ENCODE data around the gene BLOC1S4.
"Not testable (repeated sequence)": the region's sequence is repeated elsewhere in the genome, so short reads cannot be mapped to it uniquely, and the experiment has no call there.

Gene BLOC1S4, protein sequence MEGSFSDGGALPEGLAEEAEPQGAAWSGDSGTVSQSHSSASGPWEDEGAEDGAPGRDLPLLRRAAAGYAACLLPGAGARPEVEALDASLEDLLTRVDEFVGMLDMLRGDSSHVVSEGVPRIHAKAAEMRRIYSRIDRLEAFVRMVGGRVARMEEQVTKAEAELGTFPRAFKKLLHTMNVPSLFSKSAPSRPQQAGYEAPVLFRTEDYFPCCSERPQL

DNA sequence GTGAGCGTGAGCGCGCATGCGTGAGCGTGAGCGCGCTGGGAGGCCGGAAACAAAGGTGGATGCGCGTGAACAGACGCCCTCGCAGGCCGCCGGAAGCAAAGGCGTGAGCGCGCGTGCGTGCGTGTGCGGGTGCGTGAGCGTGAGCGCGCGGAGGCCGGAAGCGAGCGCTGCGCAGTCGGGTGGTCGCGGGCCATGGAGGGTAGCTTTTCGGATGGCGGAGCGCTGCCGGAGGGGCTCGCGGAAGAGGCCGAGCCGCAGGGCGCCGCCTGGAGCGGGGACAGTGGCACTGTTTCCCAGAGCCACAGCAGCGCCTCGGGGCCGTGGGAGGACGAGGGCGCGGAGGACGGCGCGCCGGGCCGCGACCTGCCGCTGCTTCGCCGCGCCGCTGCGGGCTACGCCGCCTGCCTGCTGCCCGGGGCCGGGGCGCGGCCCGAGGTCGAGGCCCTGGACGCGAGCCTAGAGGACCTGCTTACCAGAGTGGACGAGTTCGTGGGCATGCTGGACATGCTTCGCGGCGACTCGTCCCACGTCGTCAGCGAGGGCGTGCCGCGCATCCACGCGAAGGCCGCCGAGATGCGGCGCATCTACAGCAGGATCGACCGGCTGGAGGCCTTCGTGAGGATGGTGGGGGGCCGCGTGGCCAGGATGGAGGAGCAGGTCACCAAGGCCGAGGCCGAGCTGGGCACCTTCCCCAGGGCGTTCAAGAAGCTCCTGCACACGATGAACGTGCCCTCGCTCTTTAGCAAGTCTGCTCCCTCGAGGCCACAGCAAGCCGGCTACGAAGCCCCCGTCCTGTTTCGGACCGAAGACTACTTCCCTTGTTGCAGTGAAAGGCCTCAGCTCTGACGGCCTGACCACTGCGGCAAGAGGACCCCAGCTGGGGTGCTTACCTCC lies at the start of gene BLOC1S4:
BLOC1S4 (plus strand) TSS at position 157 of the 894 bp plus-strand sequence; CDS start at position 193, 36 bp downstream.
- DNase-seq (ENCODE audit: low read depth in 3 of 3): peak; percentile 74 to 81 (median 77)

DNA sequence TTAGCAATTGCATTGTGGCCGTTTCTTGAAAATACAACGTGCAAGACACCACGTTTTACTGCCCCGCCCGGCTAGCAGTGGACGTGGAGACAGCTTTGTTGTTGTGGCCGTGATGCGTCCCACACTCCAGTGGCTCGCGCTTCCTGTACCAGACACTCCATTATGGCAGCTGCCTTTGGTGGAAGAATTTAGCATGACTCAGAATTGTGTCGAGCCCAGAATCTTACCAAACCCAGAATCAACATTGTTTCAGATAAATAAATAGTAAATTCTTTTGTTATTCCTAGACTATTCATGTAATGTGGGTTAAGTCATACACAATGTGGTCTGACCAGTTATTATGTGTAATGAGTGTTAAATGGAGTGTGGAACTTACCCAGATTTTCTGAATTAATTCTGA lies 47.6 kb upstream of the BLOC1S4 start:
- no peak for DNase-seq (ENCODE audit: low read depth in 3 of 3)

DNA sequence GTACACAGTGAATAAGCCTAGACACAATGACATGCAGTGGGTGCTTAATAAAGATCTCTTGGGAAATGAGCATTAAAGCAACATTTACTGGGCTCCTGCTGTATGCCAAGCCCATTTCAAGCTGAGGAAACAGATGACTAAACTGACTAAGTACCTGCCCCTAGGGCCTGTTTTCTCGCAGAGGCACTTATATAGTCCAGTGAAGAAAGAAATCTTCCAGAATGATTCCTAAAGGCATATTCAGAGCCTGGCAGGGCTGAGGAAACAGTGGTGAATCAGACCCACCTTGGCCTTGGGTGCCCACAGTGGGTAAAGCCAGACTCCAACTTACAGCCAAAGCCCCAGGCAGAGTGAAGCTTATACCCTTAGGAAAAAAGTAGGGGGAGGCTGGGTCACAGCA lies 44.3 kb upstream of the BLOC1S4 start:
- no peak for DNase-seq (ENCODE audit: low read depth in 3 of 3)

DNA sequence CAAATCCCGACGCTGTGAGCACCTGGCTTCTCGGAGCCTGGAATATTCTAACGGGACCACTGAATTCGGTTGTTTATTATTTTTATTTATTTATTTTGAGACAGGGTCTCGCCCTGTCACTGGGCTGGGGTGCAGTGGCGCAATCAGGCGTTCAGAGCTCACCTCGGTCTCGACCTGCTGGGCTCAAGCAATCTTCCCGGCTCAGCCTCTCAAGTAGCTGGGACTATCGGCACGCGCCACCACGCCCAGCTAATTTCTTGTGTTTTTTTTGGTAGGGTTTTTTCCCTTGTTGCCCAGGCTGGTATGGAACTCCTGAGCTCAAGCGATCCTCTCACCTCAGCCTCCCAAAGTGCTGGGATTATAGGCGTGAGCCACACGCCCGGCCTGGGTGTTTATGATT lies 43.8 kb upstream of the BLOC1S4 start:
- no peak for DNase-seq (ENCODE audit: low read depth in 3 of 3)

DNA sequence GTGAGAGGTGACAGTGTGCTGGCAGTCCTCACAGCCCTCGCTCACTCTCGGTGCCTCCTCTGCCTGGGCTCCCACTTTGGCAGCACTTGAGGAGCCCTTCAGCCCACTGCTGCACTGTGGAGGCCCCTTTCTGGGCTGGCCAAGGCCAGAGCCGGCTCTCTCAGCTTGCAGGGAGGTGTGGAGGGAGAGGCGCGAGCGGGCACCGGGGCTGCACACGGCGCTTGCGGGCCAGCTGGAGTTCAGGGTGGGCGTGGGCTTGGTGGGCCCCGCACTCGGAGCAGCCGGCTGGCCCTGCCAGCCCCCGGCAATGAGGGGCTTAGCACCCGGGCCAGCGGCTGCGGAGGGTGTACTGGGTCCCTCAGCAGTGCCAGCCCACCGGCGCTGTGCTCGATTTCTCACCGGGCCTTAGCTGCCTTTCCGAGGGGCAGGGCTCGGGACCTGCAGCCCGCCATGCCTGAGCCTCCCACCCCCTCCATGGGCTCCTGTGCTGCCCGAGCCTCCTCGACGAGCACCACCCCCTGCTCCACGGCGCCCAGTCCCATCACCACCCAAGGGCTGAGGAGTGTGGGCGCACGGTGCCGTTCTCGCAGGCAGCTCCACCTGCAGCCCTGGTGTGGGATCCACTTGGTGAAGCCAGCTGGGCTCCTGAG lies 43.3 kb upstream of the BLOC1S4 start:
- not testable (repeated sequence) for DNase-seq (ENCODE audit: low read depth in 3 of 3)

DNA sequence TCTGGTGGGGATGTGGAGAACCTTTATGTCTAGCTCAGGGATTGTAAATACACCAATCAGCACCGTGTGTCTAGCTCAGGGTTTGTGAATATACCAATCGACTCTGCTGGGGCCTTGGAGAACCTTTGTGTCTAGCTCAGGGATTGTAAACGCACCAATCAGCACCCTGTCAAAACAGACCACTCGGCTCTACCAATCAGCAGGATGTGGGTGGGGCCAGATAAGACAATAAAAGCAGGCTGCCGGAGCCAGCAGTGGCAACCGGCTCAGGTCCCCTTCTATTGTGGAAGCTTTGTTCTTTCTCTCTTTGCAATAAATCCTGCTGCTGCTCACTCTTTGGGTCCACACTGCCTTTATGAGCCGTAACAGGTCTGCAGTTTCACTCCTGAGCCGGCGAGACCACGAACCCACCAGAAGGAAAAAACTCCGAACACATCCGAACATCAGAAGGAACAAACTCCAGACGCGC lies 42.7 kb upstream of the BLOC1S4 start:
- DNase-seq (ENCODE audit: low read depth in 3 of 3): peak in 1 of 3 experiments; percentile 42

DNA sequence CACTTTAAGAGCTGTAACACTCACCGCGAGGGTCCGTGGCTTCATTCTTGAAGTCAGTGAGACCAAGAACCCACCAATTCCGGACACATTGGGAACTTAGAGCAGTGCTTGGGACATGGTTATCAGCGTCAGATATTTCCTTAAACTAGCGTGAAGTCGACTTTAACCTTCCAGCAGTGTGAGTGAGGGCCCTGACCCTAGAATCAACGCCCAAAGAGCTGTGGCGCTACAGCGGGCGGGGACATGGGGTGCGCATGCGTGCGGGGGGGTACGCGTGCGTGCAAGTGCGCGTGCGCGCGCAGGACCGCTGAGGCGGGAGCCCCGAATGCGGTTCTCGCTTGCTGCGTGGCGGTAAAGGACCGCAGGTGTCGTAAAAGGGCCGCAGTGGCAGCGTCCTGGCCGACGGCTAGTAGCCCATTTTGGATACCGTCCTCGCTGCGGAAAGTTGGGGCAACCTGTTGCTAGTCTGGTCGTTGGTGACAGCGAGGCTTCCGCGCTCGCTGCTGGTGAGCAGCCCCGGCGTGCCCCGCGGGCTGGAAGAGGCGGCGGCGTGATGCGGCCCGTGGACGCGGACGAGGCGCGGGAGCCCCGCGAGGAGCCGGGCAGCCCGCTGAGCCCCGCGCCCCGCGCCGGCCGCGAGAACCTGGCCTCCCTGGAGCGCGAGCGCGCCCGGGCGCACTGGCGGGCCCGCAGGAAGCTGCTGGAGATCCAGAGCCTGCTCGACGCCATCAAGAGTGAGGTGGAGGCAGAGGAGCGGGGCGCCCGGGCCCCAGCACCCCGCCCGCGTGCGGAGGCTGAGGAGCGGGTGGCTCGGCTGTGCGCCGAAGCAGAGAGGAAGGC lies 42.1 kb upstream of the BLOC1S4 start:
- peak; percentile 85 to 88 (median 85) for DNase-seq (ENCODE audit: low read depth in 3 of 3)

DNA sequence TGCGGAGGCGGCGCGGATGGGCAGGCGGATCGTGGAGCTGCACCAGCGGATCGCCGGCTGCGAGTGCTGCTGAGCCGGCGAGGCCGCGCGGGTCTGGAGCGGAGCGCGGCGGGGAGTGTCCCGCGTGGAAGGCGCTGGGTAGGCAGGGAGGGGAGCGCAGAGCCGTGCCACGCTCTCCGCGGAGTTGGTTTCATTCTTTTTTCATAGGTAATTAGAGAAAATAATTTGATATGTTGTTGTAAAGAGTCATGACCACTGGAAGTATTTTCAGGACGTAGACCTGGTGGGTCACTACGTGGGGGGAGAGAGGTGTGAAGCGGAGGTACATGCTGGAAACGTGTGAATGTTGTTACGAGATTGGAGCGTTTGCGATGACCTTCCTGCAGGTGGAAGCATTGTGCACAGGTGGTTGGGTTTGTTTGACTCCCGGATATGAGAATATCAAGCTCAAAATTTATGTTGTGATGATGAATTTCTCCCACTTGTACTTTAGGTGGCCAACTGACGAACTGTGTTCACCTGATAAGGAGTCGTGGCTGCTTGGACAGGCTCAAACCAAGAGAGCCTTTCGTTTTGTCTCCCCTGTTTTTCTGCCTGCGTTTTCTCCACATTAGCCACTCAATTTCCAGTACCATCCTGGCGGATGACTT lies 41.3 kb upstream of the BLOC1S4 start:
- peak in 2 of 3 experiments; percentile 53 to 54 for DNase-seq (ENCODE audit: low read depth in 3 of 3)

DNA sequence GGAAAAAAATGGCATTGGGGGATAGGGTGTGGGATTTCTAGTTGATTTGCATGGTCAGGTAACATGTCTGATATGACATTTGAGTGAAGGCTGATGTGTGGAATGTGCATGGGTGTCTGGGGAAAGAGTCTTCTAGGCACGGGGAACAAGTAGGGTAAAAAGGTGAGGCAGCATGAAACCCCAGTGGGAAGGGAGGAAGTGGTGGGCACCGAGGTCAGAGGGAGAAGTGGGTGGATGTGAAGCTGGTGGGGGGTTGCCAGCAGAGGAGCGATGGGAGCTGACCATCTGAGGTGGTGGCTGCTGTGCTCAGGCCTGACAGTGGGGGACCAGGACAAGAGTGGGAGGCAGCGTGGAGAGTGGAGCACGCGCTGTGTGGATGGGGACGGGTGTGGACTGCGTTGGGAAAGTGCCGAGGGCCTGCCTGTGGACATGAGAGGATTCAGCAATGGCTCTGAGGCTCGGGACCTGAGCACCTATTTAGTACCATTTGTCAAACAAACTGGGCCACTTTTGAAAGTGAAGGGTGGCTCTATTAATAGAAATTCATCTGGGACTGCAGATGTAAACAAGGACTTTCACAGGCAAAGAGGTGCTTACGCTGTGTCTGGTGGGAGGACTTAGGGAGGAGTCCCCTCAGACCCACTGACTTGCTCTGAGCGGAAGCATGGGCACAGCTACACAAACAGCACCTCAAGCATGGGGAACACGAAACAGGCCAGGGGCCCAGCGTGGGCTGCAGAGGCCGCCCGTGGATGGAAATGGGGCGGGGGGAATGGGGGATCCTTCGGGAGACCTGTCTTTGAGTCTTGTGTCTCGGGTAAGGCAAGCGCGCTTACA lies 39.0 kb upstream of the BLOC1S4 start:
- DNase-seq (ENCODE audit: low read depth in 3 of 3): no peak

DNA sequence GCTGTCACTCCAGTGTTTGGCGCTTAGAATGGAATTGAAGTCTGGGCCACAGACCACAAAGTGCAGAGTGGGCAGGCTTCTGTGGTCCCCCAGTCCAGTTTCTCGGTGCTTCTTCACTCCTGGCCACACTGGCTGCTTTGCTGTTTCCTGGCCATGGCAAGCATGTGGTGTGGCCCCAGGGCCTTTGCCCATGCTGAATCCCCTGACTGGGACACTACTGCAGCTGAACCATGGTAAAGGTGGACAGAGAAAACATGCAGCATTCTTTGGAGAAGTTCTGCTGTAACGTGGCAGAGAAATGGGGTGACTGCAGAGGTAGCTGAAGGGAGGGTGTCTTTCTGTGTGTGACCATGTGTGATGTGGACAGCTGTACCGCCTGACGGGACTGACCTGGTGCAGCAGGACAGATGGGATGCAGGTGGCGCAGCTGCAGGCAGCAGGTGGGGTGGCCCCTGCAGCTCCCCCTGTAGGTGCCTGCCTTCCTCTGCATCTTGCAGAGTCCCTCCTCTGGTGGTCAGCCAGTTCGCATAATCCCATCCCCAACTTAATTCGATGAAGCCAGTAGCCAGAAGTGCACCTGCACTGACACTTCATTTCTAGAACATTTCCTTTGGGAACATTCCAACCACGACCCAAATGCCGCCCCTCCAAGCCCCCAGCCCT lies 35.5 kb upstream of the BLOC1S4 start:
- DNase-seq (ENCODE audit: low read depth in 3 of 3): no peak

DNA sequence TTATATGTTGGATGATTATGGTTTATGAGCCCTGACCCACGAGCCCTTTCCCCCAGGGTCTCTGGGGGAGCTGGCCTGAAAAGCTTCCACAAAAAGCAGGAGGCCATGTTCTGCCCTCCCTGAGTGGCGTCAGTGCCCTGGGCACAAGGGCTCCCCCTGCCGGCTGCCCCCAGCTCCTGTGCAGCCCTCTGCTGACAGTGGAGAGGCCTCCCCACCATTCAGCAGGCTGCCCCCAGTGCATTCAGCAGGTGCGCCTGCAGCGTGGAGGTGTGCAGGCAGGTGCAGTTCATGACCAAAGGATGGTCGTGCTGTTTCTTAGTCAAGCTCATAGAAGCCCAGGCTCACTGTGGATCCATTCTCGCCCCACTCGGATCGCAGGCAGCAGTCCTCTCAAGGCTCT lies 34.8 kb upstream of the BLOC1S4 start:
- no peak for DNase-seq (ENCODE audit: low read depth in 3 of 3)

DNA sequence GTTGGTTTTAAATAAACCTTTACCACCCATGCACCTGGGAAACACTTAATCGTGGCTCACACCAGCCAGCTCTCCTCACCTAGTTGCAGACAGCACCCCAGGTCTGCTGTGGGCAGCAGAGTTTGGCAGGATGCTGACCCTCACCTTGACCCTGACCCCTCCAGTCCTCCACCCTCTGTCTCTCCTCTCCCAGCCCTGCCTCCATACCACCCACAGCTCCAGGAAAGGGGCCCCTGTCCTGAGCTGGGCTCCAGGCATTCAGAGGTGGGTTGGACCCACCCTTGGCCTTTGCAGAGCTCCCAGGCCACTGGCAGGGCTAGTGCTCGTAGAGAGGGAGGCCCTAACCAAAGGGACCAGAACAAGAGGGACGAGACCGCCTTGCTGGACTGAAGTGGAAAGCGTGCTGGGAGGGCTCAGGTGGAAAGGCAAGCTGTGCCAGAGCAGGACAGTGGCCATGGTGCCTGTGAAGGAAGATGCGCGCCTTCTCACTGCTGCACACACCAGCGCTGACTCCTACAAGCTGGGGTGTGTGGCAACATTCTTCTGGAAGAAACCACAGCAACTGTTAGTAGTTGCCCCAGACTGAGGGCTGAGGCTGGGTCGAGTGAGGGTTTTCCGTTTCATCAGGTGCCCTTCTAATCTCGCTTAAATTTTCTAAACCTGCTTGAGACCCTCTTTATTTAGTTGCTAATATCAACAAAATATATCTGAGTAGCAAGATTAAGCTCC lies 32.9 kb upstream of the BLOC1S4 start:
- no peak for DNase-seq (ENCODE audit: low read depth in 3 of 3)

DNA sequence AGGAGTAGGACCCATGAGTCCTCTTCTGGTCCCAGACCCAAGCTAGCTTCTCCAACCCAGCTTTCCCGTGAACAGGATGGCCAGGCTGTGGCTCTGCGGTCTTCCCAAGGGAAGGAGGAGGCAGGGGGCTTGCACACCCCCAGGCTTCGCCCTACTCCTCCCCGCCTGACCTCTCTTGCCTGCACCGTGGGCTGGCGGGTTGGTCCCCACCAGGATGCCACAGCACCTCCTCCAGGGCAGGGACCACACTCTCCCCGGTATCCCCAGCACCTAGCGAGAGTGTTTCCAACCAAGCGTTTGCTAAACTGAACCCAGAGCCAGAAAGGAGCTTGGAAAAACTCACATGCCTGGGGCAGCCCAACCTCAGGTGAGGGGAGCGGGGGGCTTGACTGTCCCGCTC lies 31.3 kb upstream of the BLOC1S4 start:
- no peak for DNase-seq (ENCODE audit: low read depth in 3 of 3)

DNA sequence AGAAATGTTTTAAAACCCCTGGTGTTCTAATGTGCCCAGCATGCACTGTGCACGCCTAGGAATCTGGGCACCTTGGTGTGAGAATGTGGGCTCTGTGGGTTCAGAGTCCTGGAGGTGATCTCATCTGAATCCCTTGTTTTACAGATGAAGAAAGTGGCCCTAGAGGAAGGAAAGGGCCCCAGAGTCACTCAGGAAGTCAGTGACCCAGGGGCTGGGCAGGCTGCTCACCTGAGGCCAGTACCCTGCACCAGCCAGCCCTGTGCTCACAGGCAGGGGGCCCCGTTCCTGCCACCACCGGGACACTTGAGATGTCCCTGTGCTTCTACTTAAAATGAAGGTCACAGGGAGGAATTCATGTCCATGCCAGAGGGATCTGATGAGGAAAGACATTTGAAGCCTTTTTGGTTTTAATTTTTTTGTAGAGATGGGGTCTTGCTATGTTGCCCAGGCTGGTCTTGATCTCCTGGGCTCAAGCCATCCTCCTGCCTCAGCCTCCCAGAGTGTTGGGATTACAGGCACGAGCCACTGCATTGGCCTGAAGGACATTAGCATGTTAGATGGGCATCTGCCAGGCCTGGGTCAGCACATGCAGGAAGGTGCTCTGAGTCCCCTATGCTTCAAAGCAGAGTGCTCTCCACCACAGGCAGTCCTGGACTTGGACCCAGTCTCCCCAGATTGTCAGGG lies 29.7 kb upstream of the BLOC1S4 start:
- DNase-seq (ENCODE audit: low read depth in 3 of 3): no peak

DNA sequence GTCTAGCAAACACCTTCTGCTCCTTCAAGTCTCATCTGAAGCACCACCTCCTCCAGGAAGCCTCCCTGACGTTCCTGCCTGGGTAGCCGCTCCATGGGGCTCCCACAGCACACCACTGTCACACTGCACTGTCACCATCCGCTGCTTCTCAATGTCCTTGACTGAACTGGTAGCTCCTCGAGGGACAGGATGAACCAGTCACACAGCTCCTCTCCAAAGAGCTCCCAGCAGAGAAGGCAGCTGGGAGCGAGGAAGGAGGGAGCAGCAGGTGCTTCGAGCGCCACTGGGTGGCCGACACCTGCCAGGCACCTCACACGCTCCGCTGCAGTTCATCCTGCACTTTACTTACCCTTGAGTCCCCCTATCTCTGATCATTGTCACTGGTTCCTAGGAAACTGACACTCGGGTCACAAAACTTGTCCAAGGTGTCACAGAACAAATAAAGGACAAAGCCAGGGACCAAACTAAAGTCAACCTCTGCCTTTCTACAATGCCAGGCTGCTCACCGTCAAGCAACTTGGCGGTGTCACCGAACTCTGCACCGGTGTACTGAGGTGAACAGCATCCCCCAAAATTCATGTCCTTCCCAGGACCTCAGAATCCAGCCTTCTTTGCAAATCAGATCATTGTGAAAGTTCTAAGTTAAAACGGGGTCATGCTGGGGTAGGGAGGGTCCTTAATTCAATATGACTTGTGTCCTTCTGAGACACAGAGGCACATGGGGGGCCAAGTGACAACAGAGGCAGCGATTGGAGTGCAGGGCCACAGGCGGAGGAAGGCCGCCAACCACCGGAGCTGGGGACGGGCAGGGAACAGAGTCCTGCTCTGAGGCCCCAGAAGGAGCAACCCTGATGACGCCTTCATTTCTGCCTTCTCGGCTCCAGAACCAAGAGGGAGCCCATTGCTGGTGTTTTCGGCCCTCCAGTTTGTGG lies 27.8 kb upstream of the BLOC1S4 start:
- DNase-seq (ENCODE audit: low read depth in 3 of 3): no peak

DNA sequence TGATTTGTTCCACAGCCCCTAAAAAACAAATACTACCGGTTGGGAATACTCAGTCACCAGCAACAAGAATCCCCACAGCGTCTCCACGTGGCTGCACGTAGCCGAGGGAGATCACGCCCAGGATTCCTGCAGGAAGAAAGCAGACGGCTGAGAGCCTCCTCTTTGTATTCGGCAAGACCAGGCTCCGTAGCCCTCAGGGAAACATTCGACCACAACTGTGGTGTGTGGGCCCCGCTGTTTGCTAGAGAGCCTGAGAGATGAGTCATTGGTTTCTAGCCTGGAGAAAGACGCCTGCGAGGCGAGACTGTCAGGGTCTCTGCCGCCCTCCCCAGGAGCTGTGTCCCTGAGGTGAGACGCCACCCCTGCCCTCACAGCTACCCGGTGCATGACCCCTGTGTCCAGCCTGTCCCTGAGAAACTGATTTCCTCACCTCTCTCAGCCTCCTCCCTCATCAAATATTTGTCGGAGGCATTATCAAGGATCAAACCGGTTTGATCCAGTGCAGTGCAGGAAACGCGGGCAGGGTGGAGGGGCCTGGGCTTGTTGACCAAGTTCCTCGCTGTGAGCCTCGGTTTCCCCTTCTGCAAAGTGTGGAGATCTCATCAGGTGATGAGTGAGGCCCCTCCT lies 27.0 kb upstream of the BLOC1S4 start:
- DNase-seq (ENCODE audit: low read depth in 3 of 3): peak; percentile 39 to 54 (median 48)

DNA sequence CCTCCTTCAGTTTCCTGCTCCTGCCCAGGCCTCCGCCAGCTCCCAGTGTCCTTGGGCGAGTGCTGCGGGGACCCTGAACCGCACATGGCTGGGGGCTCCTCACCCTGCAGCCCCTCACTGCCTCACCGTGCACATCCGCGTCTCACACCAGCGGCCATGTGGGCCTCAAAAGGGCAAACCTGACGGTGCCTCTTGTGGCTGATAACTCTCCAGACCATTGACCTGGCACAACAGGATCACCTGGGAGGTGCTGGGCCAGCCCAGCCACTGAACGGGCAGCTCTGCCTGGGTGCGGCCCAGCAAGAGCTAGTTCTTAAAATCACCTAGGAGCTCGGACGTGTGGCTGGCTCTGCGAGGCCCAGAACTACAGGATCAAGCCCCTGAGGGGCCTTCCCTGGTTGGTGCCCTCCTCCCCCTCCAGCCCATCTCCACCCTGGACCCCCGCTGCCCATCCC lies 26.4 kb upstream of the BLOC1S4 start:
- no peak for DNase-seq (ENCODE audit: low read depth in 3 of 3)

Measured in stimulated activated CD4-positive, alpha-beta T cell treated with anti-CD3 and anti-CD28 coated beads, TNF-alpha, amount 100 ng/mL, for 4 hours (primary cell).